ENCODE data around the gene PAK6.

The PAK6 gene

GRCh38 chr15:40275954-40276353 lies 37.1 kb downstream of the PAK6 start:
- no peak for DNase-seq (ENCODE audit: low read depth in 2 of 2, low spot score in 1 of 2)

- DNase-seq (ENCODE audit: low read depth in 2 of 2, low spot score in 1 of 2) = no peak
Measured at GRCh38 chr15:40276927-40277326, 38.1 kb downstream of the PAK6 start.

- DNase-seq (ENCODE audit: low read depth in 2 of 2, low spot score in 1 of 2) = no peak
Measured at GRCh38 chr15:40277471-40277870, 38.6 kb downstream of the PAK6 start.

GRCh38 chr15:40278026-40278425 lies 39.2 kb downstream of the PAK6 start:
- DNase-seq (ENCODE audit: low read depth in 2 of 2, low spot score in 1 of 2) = no peak

GRCh38 chr15:40279437-40280141 lies 40.7 kb downstream of the PAK6 start:
- DNase-seq (ENCODE audit: low read depth in 2 of 2, low spot score in 1 of 2) = peak; percentile 17 to 47

- no peak for DNase-seq (ENCODE audit: low read depth in 2 of 2, low spot score in 1 of 2)
Measured at GRCh38 chr15:40280260-40281056, 41.6 kb downstream of the PAK6 start.

- no peak for DNase-seq (ENCODE audit: low read depth in 2 of 2, low spot score in 1 of 2)
Measured at GRCh38 chr15:40281057-40281800, 42.4 kb downstream of the PAK6 start.

- DNase-seq (ENCODE audit: low read depth in 2 of 2, low spot score in 1 of 2) = no peak
Measured at GRCh38 chr15:40281801-40282146, 42.9 kb downstream of the PAK6 start.

- DNase-seq (ENCODE audit: low read depth in 2 of 2, low spot score in 1 of 2) = no peak
Measured at GRCh38 chr15:40282147-40282868, 43.4 kb downstream of the PAK6 start.

- no peak for DNase-seq (ENCODE audit: low read depth in 2 of 2, low spot score in 1 of 2)
Measured at GRCh38 chr15:40282869-40283614, 44.2 kb downstream of the PAK6 start, which contains the start of gene ANKRD63. ANKRD63 (minus strand) TSS chr15:40283064; CDS start chr15:40282586, 478 bp downstream.

GRCh38 chr15:40283615-40284300 lies 44.9 kb downstream of the PAK6 start:
- DNase-seq (ENCODE audit: low read depth in 2 of 2, low spot score in 1 of 2) = no peak

GRCh38 chr15:40285151-40285550 lies 46.3 kb downstream of the PAK6 start:
- DNase-seq (ENCODE audit: low read depth in 2 of 2, low spot score in 1 of 2) = no peak

GRCh38 chr15:40285554-40286011 lies 46.7 kb downstream of the PAK6 start:
- DNase-seq (ENCODE audit: low read depth in 2 of 2, low spot score in 1 of 2) = no peak

GRCh38 chr15:40286061-40286532 lies 47.2 kb downstream of the PAK6 start:
- DNase-seq (ENCODE audit: low read depth in 2 of 2, low spot score in 1 of 2) = no peak

GRCh38 chr15:40286794-40287193 lies 47.9 kb downstream of the PAK6 start:
- DNase-seq (ENCODE audit: low read depth in 2 of 2, low spot score in 1 of 2) = no peak

GRCh38 chr15:40287505-40287904 lies 48.6 kb downstream of the PAK6 start:
- no peak for DNase-seq (ENCODE audit: low read depth in 2 of 2, low spot score in 1 of 2)

GRCh38 chr15:40287968-40288367 lies 49.1 kb downstream of the PAK6 start:
- DNase-seq (ENCODE audit: low read depth in 2 of 2, low spot score in 1 of 2) = no peak

GRCh38 chr15:40289140-40289775 lies 50.4 kb downstream of the PAK6 start:
- DNase-seq (ENCODE audit: low read depth in 2 of 2, low spot score in 1 of 2) = no peak

- DNase-seq (ENCODE audit: low read depth in 2 of 2, low spot score in 1 of 2) = no peak
Measured at GRCh38 chr15:40290545-40290917, 51.7 kb downstream of the PAK6 start.
